ENCODE measurements around the gene GALNT12.

The GALNT12 gene

GRCh38 chr9:98887918-98888510 is 80.5 kb downstream of the GALNT12 start:
- no peak for TF ChIP-seq CTCF (conservative IDR thresholded peaks at IDR 0.05; ENCODE audit: low read depth, low read length)
- no peak overlapping the region for H2AFZ ChIP-seq (ENCODE audit: low read depth)

DNA sequence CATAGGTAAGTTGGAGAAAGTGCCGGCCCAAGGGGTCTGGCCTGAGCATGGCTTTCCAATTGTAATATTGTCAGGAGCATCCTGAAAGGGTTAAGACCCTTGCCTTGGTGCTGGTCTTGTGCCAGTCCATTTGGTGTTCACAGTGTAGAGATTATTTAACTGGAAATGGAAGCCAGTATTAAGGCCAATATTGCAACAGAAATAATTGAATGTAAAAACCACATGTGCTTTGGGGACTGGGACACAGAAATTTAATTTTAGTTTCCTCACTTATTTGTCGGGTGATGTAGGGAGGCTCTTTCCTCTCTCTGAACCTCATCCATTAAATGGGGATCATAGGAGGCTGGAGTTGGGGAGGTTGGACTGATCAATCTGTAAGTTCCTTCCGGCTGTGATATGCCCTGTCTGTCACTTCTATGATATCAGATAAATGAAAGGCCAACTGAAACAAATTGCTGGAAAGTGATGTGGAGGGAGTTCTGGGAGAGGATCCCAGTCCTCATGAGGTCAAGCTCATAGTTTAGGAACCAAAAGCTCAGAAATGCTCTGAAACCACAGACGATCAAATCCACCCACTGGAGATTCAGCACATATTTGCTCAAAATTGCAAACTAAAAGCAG is 81.4 kb downstream of the GALNT12 start:
- Histone ChIP-seq H4K20me1 (ENCODE audit: insufficient read depth) (no peaks in the 10 kb centered on the region), H3K27ac (no peak overlapping the region), H3K27me3 (ENCODE audit: insufficient read depth, low read depth) (no peaks in the 10 kb centered on the region), H2AFZ (ENCODE audit: low read depth) (no peak overlapping the region), H3K4me3 (IDR thresholded peaks at IDR 0.05; ENCODE audit: insufficient read depth, low read depth, low read length) (no peak overlapping the region), H3K4me1 (ENCODE audit: low read depth, poor library complexity, severe bottlenecking) (peaks cover 18% of the 10 kb centered on the region), H3K9ac (no peak overlapping the region), H3K36me3 (ENCODE audit: insufficient read depth) (no peaks in the 10 kb centered on the region), H3K4me2 (no peak overlapping the region), H3K79me2 (ENCODE audit: insufficient read depth, low read depth) (no peaks in the 10 kb centered on the region)
- no peak for TF ChIP-seq CTCF (conservative IDR thresholded peaks at IDR 0.05; ENCODE audit: low read depth, low read length)

More at GRCh38 chr9:98887918-98888510, 80.5 kb downstream of the GALNT12 start:
- Histone ChIP-seq H3K4me1 (ENCODE audit: low read depth, poor library complexity, severe bottlenecking) (peaks cover 18% of the 10 kb centered on the region), H3K79me2 (ENCODE audit: insufficient read depth, low read depth) (no peaks in the 10 kb centered on the region), H3K9ac (no peak overlapping the region), H3K36me3 (ENCODE audit: insufficient read depth) (no peaks in the 10 kb centered on the region), H3K4me2 (no peak overlapping the region), H3K4me3 (IDR thresholded peaks at IDR 0.05; ENCODE audit: insufficient read depth, low read depth, low read length) (no peak overlapping the region), H3K27me3 (ENCODE audit: insufficient read depth, low read depth) (no peaks in the 10 kb centered on the region), H4K20me1 (ENCODE audit: insufficient read depth) (no peaks in the 10 kb centered on the region), H3K27ac (no peak overlapping the region)

DNA sequence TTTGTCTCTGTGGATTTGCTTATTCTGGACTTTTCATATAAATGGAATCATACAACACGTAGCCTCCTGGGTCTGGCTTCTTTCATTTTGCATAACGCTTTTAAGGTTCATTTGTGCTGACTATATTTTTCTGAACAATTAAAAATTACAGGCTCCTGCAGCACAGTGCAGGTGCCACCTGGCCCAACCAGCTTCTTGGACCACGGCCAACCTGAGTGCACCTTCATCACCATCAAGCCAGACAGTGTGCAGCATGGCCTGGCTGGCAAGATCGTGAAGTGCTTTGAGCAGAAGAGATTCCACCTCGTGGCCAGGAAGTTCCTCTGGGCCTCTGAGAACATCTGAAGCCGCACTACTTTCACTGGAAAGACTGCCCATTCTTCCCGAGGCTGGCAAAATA is 82.8 kb downstream of the GALNT12 start:
- peak overlapping the region; percentile 27 for H3K27ac ChIP-seq
- peaks cover 18% of the 10 kb centered on the region for H3K4me1 ChIP-seq (ENCODE audit: low read depth, poor library complexity, severe bottlenecking)
- no peak overlapping the region for H3K4me3 ChIP-seq (IDR thresholded peaks at IDR 0.05; ENCODE audit: insufficient read depth, low read depth, low read length)
- peak overlapping the region; percentile 19; the same call in 1 of the 2 replicates for H3K9ac ChIP-seq
- TF ChIP-seq CTCF (conservative IDR thresholded peaks at IDR 0.05; ENCODE audit: low read depth, low read length) = no peak
- H2AFZ ChIP-seq (ENCODE audit: low read depth) = peak overlapping the region; percentile 32; the same call in 1 of the 2 replicates
- no peaks in the 10 kb centered on the region for H3K27me3 ChIP-seq (ENCODE audit: insufficient read depth, low read depth)
- peak overlapping the region; percentile 37; the same call in 1 of the 2 replicates for H3K4me2 ChIP-seq
- H4K20me1 ChIP-seq (ENCODE audit: insufficient read depth) = no peaks in the 10 kb centered on the region
- H3K36me3 ChIP-seq (ENCODE audit: insufficient read depth) = no peaks in the 10 kb centered on the region
- no peaks in the 10 kb centered on the region for H3K79me2 ChIP-seq (ENCODE audit: insufficient read depth, low read depth)

DNA sequence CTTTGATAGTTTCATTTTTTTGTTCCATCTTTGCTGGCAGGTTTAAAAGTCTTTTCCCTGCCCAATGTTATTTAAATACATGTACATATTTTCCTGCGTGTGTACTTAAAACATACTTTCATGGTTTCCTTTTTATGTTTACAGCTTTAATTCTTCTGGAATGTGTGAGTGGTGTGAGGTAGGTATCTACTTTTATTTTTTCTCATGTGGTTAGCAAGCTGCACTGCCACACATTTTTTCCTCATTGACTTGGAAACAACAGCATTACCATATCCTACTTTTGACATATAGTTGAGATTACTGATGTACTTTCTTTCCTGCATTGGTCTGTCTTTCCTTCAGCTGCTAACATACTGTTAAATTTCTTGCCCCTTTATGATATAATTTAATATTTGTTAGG is 84.8 kb downstream of the GALNT12 start:
- Histone ChIP-seq H3K9ac (no peak overlapping the region), H3K27ac (no peak overlapping the region)

More for the DNA sequence above, 84.8 kb downstream of the GALNT12 start:
- H3K4me1 ChIP-seq (ENCODE audit: low read depth, poor library complexity, severe bottlenecking) = peaks cover 18% of the 10 kb centered on the region
- H4K20me1 ChIP-seq (ENCODE audit: insufficient read depth) = no peaks in the 10 kb centered on the region
- H3K4me2 ChIP-seq = no peak overlapping the region
- H3K79me2 ChIP-seq (ENCODE audit: insufficient read depth, low read depth) = no peaks in the 10 kb centered on the region
- no peaks in the 10 kb centered on the region for H3K36me3 ChIP-seq (ENCODE audit: insufficient read depth)
- no peak overlapping the region for H3K4me3 ChIP-seq (IDR thresholded peaks at IDR 0.05; ENCODE audit: insufficient read depth, low read depth, low read length)
- TF ChIP-seq CTCF (conservative IDR thresholded peaks at IDR 0.05; ENCODE audit: low read depth, low read length) = no peak
- H2AFZ ChIP-seq (ENCODE audit: low read depth) = no peak overlapping the region
- no peaks in the 10 kb centered on the region for H3K27me3 ChIP-seq (ENCODE audit: insufficient read depth, low read depth)

Measured in KMS-11 (cell line).